HG03095 (cell line): ENCODE measurements around the gene ERBB3.

ENCODE experiments used
- ATAC-seq: cut with Tn5 transposase; IDR thresholded peaks from one replicate; pipeline ENCODE4 v1.9.1; 2021; ENCODE audit warnings: moderate library complexity; ENCODE audit not compliant: unreplicated experiment

ERBB3 gene

DNA sequence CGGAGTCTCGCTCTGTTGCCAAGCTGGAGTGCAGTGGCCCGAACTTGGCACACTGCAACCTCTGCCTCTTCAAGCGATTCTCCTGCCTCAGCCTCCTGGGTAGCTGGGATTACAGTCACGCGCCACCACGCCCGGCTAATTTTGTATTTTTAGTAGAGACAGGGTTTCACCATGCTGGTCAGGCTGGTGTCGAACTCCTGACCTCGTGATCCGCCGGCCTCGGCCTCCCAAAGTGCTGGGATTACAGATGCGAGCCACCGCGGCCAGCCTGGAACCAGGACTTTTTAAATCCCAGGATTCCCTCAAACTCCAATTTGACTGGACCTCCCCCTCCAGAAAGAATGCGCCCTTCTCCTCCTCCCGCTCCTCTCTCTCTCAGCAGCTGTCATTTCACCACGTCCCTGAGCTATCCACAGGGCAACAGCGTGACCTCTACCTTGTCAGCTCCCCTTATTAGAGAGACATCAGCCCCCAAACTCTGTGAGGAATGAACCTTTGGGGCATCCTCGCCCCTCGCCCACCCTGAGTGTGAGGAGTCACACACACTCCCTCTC lies 50.1 kb downstream of the ERBB3 start:
- ATAC-seq, result no peak

GRCh38 chr12:56130876-56131275 lies 50.9 kb downstream of the ERBB3 start:
- ATAC-seq, result no peak

DNA sequence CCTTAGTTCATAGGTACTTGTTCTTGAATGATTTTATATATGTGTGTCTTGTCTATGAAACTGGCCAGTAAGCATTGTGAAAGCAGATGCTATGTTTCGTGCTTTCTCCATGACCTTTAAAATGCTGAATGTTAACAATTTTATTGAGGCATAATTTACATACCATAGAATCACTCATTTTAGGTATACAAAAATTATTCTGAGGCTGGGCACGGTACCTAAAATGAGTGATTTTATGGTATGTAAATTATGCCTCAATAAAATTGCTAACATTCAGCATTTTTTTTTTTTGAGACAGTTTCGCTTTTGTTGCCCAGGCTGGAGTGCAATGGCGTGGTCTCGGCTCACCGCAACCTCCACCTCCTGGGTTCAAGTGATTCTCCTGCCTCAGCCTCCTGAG lies 54.9 kb downstream of the ERBB3 start:
- ATAC-seq, result no peak

GRCh38 chr12:56137853-56138571 lies 58.0 kb downstream of the ERBB3 start:
- ATAC-seq, result no peak

- ATAC-seq, result no peak
Measured at GRCh38 chr12:56141946-56142784, 62.2 kb downstream of the ERBB3 start.

GRCh38 chr12:56143217-56143616 lies 63.3 kb downstream of the ERBB3 start:
- ATAC-seq, result no peak

GRCh38 chr12:56143870-56144269 lies 63.9 kb downstream of the ERBB3 start:
- ATAC-seq, result no peak

DNA sequence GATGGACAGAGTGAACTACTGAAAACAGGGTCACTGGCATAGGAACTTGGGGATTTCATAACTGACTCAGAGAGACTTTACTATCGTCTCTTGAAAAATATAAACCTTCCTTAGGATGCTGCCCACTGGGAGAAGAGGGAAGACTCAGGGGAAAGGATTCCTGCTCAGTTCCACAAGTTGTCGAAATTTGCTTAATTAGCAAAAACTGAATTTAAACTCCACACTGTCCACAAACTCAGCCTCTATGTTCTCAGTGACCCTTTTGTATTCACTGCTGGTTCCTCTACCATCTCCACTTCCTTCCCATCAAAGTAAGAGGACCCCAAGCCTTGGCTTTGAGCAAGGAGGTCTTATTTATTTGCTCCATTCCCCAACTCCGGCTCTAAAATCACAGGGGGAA lies 65.3 kb downstream of the ERBB3 start:
- no peak for ATAC-seq

DNA sequence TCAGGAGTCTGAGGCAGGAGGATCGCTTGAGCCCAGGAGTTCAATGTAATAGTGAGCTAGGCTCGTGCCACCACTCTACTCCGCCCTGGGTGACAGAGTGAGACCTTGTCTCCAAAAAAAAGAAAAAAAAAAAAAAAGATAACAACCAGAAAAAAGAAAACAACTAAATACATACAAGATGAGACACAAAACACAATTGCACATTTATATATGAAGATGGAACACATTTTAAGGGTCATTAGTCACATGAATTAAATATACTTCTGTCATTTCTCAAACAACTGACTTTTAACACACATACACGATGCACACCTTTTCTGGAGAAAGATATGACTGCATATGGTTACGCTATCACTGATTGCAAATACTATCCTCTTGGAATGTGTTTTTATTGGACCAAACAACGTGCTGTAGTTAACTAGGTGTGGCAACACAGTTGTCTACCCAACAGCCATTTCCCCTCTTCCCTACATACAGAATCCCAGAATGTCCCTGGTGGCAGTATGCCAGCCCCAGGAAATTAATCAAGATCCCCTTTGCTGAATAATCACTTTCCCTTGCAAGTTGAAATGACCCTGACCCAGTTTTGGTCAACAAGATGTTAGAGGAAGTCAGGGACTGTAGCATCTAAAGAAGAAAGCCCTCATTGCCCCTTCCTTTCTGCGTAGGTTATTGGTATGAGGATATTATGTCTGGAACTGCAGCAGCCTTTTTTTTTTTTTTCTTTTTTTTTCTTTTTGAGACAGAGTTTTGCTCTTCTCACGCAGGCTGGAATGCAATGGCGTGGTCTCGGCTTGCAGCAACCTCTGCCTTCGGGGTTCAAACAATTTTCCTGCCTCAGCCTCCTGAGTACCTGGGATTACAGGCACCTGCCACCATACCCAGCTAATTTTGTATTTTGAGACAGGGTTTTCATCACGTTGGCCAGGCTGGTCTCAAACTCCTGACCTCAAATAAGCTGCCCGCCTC lies 66.8 kb downstream of the ERBB3 start:
- ATAC-seq, result no peak

- no peak for ATAC-seq
Measured at GRCh38 chr12:56150563-56150962, 70.6 kb downstream of the ERBB3 start.

DNA sequence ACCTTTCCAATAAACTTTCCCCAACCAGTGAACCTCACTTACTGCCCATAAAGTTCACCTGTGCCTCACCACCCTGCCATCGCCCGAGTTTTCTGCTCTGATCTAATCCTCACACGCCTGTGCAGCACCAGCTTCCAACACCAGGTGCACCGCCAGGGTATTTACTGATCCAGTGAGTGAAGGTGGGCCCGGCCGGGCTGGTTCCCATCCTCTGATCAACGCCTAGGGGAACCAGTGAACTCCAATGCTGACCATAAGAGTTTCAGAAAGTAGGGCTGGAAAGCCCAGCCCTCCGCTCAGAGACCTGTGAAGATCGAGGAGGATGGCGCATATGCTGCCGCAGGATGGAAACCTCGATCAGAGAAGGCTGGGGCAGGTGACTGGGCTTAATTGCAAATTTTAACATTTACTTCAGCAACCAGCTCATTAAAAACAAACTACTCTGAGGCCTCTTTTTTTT lies 71.7 kb downstream of the ERBB3 start:
- peak; percentile 46 for ATAC-seq

- peak; percentile 87 for ATAC-seq
Measured at GRCh38 chr12:56152132-56152755, 72.3 kb downstream of the ERBB3 start, which contains the start of gene MYL6B. MYL6B (plus strand) TSS chr12:56152587; CDS start chr12:56153919, 1,332 bp downstream.
